ENCODE results near the gene ZYX.
"Not testable (repeated sequence)": the region's sequence is repeated elsewhere in the genome, so short reads cannot be mapped to it uniquely, and the experiment has no call there.

The ZYX gene

GRCh38 chr7:143398616-143399015 lies 17.5 kb downstream of the ZYX start:
- DNase-seq: no peak

DNA sequence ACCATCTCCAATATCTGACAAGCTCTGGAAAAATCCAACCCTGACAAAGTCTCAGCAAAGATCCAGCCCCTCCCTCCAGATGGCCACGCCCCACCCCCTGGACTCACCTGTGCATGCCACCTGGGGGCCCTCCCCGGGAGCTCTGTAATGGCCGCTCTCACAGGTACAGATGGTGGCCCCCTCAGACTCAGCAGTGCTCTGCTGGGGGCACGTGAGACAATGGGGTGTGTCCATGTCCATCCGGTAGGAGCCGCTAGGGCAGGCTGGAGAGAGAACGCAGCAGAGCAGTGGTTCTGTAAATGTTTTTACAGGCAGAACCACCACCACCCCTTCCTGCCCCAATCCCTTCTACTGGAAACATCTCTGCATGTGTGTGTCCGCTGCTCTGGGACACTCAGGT lies 18.0 kb downstream of the ZYX start:
- DNase-seq: no peak

GRCh38 chr7:143399642-143400041 lies 18.5 kb downstream of the ZYX start:
- DNase-seq: no peak

DNA sequence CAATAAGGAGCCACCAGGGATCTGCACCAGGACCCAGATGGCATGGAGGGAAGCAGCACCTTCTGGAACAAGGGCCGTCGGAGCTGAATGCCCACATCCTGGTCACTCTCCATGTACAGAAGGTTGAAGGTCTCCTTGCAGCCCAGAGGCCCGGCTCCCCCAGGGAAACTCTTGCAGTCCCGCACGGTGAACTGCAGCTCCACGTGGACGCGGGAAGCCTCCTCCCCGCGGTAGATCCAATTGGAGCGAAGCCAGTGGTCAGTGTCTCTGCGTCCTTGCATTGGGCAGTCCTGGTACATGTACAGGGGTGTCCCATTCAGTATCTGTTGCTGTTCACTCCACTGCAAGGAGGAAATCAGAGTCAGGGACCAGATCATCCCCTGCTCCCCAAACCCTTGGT lies 20.1 kb downstream of the ZYX start:
- DNase-seq: no peak

DNA sequence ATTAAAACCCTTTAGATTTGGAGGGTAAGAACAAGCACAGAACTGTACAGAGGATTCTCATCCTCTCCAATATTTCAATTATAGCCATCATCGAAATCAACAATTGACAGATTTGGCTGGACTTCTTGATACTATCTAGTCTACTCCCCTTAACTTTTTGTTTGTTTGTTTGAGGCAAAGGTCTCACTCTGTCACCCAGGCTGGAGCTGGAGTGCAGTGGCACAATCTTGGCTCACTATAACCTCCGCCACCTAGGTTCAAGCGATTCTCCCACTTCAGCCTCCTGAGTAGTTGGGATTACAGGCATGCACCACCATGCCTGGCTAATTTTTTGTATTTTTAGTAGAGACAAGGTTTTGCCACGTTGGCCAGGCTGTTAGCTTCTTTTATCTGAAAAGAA lies 21.1 kb downstream of the ZYX start:
- DNase-seq: not testable (repeated sequence)

DNA sequence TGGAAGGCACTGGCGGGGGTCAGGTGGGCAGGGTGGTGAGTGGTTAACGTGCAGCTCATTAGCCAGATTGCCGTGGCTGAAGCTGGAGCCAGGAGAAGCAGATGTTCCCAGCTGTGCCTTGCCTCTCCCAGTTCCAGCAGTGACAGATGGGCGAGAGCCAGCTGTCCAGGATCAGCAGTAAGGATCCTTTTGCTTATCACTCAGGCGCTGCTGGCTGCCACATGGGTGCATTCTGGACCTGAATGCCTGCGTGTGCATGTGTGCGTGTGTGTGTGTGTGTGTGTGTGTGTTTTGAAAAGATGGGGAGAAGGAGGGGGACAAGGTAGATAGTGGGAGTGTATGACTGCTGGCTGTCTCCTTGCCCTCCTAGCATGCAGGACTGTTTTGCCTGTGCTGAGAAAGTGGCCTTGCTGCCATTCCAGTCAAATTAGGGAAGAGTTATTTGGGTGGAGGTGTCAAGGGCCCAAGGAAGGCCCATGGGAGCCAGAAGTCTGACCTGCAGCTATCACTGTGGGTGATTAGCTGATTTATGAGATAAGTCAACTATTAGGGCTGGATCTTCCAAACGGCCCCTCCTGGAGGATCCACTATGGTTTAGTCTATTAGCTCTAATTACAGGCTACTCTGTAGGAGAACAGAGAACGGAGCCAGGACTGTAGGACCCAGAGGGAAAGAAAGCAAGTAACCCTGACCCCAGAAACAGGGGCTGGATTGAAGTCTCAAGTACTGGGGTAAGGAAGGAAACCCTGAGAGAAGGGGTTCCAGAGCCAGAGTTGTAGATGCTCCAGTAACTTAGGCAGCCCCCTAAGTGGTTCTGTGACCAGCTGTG lies 24.2 kb downstream of the ZYX start:
- no peak for DNase-seq

- DNase-seq: no peak
Observed at GRCh38 chr7:143406002-143406357, 24.8 kb downstream of the ZYX start.

- no peak for DNase-seq
Observed at GRCh38 chr7:143407287-143408251, 26.4 kb downstream of the ZYX start.

- no peak for DNase-seq
Observed at GRCh38 chr7:143408252-143408685, 27.1 kb downstream of the ZYX start.

GRCh38 chr7:143408686-143409561 lies 27.8 kb downstream of the ZYX start, which contains the start of gene EPHA1:
EPHA1 (minus strand) TSS chr7:143408856; CDS start chr7:143408805, 51 bp downstream.
- no peak for DNase-seq

DNA sequence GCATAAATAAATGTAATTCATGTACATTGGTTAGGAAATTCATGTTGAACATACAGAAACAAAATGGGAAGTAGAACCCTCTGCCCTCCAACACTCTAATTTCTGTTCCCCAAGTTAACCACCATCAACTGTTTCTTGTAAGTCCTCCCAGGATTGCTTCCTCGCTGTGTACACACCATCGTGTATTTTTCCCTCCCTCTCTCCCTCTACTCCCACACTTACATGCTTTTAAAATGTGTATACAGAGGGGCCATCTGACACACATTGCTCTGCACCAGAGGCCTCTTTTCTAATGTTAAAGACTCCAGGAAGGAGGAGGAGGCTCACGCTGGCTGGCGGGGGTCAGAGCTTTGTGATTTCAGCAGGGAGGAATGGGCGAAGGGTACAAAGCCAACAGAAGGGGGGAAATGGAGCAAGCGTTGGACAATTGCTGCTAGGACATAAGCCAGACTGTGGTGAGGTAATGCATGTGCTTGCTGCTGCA lies 29.4 kb downstream of the ZYX start:
- DNase-seq: no peak

DNA sequence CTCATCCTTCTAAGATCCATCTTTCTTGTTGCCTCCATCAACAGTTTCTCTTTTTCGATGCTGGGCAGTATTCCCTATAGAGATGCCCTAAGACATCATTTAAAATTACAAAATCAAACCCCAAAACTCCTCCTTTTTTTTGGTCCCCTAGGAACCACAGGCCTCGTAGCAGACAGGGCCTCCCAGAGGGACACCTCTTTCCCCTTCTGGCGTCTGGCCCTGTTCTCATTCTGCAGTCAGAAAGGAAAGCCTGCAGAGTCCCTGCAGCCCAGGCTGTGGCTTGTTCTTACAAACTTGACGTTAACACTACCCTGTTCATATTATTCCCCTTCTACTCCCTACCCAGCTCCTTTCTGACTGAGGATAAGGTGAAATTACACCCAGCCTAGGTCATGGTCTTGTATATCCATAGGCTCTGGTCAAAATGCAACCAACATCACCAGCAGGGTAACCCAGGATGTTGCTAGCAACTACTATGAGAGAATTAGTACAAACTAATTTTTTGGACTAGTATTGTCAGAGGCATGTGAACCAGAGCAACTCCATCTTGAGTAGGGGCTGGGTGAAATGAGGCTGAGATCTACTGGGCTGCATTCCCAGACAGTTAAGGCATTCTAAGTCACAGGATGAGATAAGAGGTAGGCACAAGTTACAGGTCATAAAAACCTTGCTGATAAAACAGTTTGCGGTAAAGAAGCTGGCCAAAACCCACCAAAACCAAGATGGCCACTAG lies 31.0 kb downstream of the ZYX start:
- no peak for DNase-seq

- no peak for DNase-seq
Observed at GRCh38 chr7:143413123-143413522, 32.0 kb downstream of the ZYX start.

DNA sequence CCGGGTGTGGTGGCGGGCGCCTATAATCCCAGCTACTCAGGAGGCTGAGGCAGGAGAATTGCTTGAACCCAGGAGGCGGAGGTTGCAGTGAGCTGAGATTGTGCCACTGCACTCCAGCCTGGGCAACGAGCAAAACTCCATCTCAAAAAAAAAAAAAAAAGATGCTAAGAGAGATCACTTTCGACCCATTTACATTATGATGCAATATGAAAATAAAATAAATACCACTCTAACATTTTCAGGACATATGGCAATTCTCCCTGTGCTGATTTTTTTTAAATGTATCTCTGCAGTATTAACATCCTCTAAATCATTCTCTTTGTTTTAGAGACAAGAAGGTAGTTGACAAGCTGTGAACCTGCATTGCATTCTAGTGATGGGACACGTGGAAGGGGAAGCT lies 34.1 kb downstream of the ZYX start:
- not testable (repeated sequence) for DNase-seq

- no peak for DNase-seq
Observed at GRCh38 chr7:143415742-143416397, 34.7 kb downstream of the ZYX start.

DNA sequence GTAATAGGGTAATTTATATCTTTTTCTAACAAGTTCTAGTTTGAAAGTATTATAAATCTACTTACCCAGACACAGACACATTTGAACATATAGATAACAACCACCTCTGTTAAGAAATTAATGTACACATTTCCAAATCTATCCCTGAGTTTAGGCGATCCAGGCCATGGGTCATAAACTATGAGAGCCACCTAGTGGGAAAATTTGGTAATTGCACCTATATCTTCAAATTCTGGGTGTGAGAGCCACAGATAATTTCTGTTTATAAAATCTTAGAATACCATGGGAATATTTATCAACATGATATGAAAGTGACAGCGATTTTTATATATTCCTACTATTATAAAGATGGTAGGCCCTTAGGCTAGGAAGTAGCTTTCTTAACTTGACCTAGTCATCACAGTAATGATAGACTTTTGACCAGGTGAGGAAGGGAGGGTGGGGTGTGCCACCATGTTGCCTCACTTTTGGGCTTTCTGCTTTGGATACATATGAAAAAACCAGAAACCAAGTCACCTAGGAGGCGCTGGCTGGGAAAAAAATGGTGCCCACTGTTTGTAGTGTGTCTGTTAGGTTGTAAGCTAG lies 35.5 kb downstream of the ZYX start:
- DNase-seq: no peak

GRCh38 chr7:143417734-143418383 lies 36.7 kb downstream of the ZYX start:
- DNase-seq: no peak

- DNase-seq: no peak
Observed at GRCh38 chr7:143418681-143419458, 37.7 kb downstream of the ZYX start.

GRCh38 chr7:143419880-143420279 lies 38.7 kb downstream of the ZYX start:
- no peak for DNase-seq

DNA sequence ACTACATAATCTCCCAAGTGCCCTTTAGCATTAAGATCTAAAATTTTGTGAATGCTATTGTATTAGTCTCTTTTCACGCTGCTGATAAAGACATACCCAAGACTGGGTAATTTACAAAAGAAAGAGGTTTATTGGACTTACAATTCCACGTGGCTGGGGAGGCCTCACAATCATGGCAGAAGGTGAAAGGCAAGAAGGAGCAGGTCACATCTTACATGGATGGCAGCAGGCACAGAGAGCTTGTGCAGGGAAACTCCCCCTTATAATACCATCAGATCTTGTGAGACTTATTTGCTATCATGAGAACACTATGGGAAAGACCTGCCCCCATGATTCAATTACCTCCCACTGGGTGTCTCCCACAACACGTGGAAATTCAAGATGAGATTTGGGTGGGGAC lies 39.5 kb downstream of the ZYX start:
- not testable (repeated sequence) for DNase-seq
